Liver (tissue), 9 donors: ENCODE data around the gene TSPO2. TPM values are rescaled to one million over a fixed set of nuclear protein-coding genes. Genes with fewer than 3 reads are reported as not detected.

Experiments
- DNase-seq: peaks from one replicate; pipeline ENCODE4 v3.0.0-alpha.2; 2017; ENCODE audit warnings: low spot score
- H3K27ac ChIP-seq, 2 donors: one replicate each; pipeline ENCODE4 v1.7.0; 2013; ENCODE audit warnings: inconsistent platforms in 2 of 2, low read length in 2 of 2, control low read depth in 1 of 2, low read depth in 1 of 2, mild to moderate bottlenecking in 1 of 2
- H3K27me3 ChIP-seq, 4 donors: one replicate each; pipeline versions ENCODE4 v1.6.1 to v1.7.0; 2013; ENCODE audit warnings: low read length in 3 of 4, inconsistent platforms in 1 of 4, mild to moderate bottlenecking in 1 of 4, moderate library complexity in 1 of 4; ENCODE audit not compliant: control insufficient read depth in 4 of 4, insufficient read depth in 4 of 4
- H3K36me3 ChIP-seq, 4 donors: one replicate each; pipeline versions ENCODE4 v1.6.1 to v1.7.0; 2013; ENCODE audit warnings: low read length in 3 of 4, mild to moderate bottlenecking in 3 of 4, low read depth in 1 of 4, moderate library complexity in 1 of 4; ENCODE audit not compliant: control insufficient read depth in 4 of 4, insufficient read depth in 3 of 4
- H3K4me1 ChIP-seq, 4 donors: one replicate each; pipeline versions ENCODE4 v1.6.1 to v1.7.0; 2013; ENCODE audit warnings: low read length in 3 of 4, mild to moderate bottlenecking in 3 of 4, moderate library complexity in 1 of 4; ENCODE audit not compliant: control insufficient read depth in 4 of 4, insufficient read depth in 4 of 4
- H3K4me3 ChIP-seq, 3 donors: one replicate each; pipeline versions ENCODE4 v1.6.1 to v1.7.0; 2013; ENCODE audit warnings: low read length in 3 of 3, control low read depth in 1 of 3, low read depth in 1 of 3, mild to moderate bottlenecking in 1 of 3
- H3K9ac ChIP-seq, 2 donors: one replicate each; pipeline ENCODE4 v1.7.0; 2013; ENCODE audit warnings: low read length in 2 of 2, mild to moderate bottlenecking in 2 of 2, moderate library complexity in 2 of 2, control low read depth in 1 of 2, low read depth in 1 of 2
- H3K9me3 ChIP-seq, 4 donors: one replicate each; pipeline versions ENCODE4 v1.6.1 to v1.7.0; 2013; ENCODE audit warnings: low read length in 3 of 4; ENCODE audit not compliant: control insufficient read depth in 4 of 4
- EGR1 ChIP-seq, 2 donors: IDR thresholded peaks; 2 replicates each; pipeline ENCODE4 v1.6.1; 2016 to 2018; ENCODE audit warnings: antibody characterized with exemption in 2 of 2, low read depth in 2 of 2
- FOXA1 ChIP-seq: IDR thresholded peaks from 2 replicates; pipeline ENCODE4 v1.6.1; 2016; ENCODE audit warnings: antibody characterized with exemption
- FOXA2 ChIP-seq: IDR thresholded peaks from 2 replicates; pipeline ENCODE4 v1.6.1; 2016; ENCODE audit warnings: antibody characterized with exemption
- GABPA ChIP-seq, 2 donors: IDR thresholded peaks in 1 of 2; conservative IDR thresholded peaks in 1 of 2; 2 replicates each; pipeline ENCODE4 v1.6.1; 2016; ENCODE audit warnings: antibody characterized with exemption in 2 of 2, mild to moderate bottlenecking in 1 of 2, moderate library complexity in 1 of 2
- HNF4A ChIP-seq, 2 donors: conservative IDR thresholded peaks; 2 replicates each; pipeline ENCODE4 v1.6.1; 2016; ENCODE audit warnings: antibody characterized with exemption in 2 of 2, mild to moderate bottlenecking in 2 of 2
- HNF4G ChIP-seq: IDR thresholded peaks from 2 replicates; pipeline ENCODE4 v1.6.1; 2016; ENCODE audit warnings: antibody characterized with exemption
- JUND ChIP-seq, 2 donors: IDR thresholded peaks; 2 replicates each; pipeline ENCODE4 v1.6.1; 2016; ENCODE audit warnings: antibody characterized with exemption in 2 of 2
- NR2F2 ChIP-seq: IDR thresholded peaks from 2 replicates; pipeline ENCODE4 v1.6.1; 2016; ENCODE audit warnings: antibody characterized with exemption
- RAD21 ChIP-seq, 2 donors: IDR thresholded peaks; 2 replicates each; pipeline ENCODE4 v1.6.1; 2016; ENCODE audit warnings: antibody characterized with exemption in 2 of 2, mild to moderate bottlenecking in 2 of 2
- RXRA ChIP-seq, 2 donors: IDR thresholded peaks; 2 replicates each; pipeline ENCODE4 v1.6.1; 2017 to 2018; ENCODE audit warnings: antibody characterized with exemption in 2 of 2, mild to moderate bottlenecking in 1 of 2
- SP1 ChIP-seq: IDR thresholded peaks from 2 replicates; pipeline ENCODE4 v1.6.1; 2018; ENCODE audit warnings: antibody characterized with exemption, mild to moderate bottlenecking
- TAF1 ChIP-seq: conservative IDR thresholded peaks from 2 replicates; pipeline ENCODE4 v1.6.1; 2016; ENCODE audit warnings: antibody characterized with exemption, mild to moderate bottlenecking
- YY1 ChIP-seq: IDR thresholded peaks from 2 replicates; pipeline ENCODE4 v1.6.1; 2016; ENCODE audit warnings: antibody characterized with exemption, mild to moderate bottlenecking
- WGBS: extraction: QIAGEN DNeasy Blood & Tissue Kit; methylation state at CpG from one replicate; pipeline ENCODE4 v1.1.7; 2013; 5-methylcytosine and 5-hydroxymethylcytosine counted together
- polyA plus RNA-seq, 2 donors: library from polyadenylated mRNA; stranded (reverse) in 1 of 2; unstranded in 1 of 2; fragments of 200-250 nt in 1 of 2; fragments of >200 nt in 1 of 2; fragmentation: Nextera tagmentation in 1 of 2; extraction: Ambion mirVana in 1 of 2; gene quantifications; one replicate each; pipeline versions ENCODE4 v1.2.1 to v1.2.3, GENCODE V29; 2013 to 2015
- total RNA-seq, 2 donors: library from RNA; depleted of rRNA; stranded (reverse); fragments of >200 nt; gene quantifications; one replicate each; pipeline ENCODE4 v1.2.3, GENCODE V29; 2014
- TF ChIP-seq, protein P1 (sequence below): IDR thresholded peaks from 2 replicates; pipeline ENCODE4 v1.6.1; 2016; ENCODE audit warnings: antibody characterized with exemption, mild to moderate bottlenecking
- TF ChIP-seq, protein P2 (sequence below): IDR thresholded peaks from 2 replicates; pipeline ENCODE4 v1.6.1; 2016; ENCODE audit warnings: antibody characterized with exemption
- TF ChIP-seq, protein P3 (sequence below): IDR thresholded peaks from 2 replicates; pipeline ENCODE4 v1.6.1; 2016; ENCODE audit warnings: antibody characterized with exemption
- TF ChIP-seq, protein P4 (sequence below): IDR thresholded peaks from 2 replicates; pipeline ENCODE4 v1.6.1; 2016; ENCODE audit warnings: antibody characterized with exemption
- TF ChIP-seq, protein P5 (sequence below): fragments of 150-350 bp; IDR thresholded peaks from 2 replicates; pipeline ENCODE4 v1.5.1; 2017; ENCODE audit warnings: improper control_type of control experiment, low read depth, low read length; ENCODE audit not compliant: missing input control
- donor health status: healthy.
- donor health status: healthy.
- donor health status: healthy.
- donor health status: healthy.
- donor health status: healthy.

Gene TSPO2
- total and polyA plus RNA-seq, 4 donors: 0.25 to 64.9 (median 0.43) TPM

DNA sequence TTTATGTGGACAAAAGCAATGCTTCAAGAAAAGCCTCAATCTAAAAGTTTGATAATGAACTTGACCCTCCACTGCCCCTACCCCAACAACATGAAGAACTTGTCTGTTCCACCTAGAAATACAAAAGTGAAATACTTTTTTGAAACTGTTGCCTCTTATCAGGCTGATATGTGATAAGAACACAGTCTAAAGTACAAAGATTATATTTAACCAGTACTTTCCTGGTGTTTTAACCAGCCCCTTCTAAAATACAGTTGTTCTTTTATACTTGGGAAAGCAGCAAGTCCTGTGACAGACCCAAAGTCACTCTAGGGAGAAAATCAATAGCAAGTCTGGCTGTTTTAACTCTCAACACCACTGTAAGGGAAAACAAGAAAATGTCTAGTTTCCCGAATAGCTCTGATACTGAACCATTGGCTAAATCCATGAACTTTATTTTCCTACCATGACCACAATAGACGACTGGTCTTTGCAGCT lies 23.3 kb downstream of the TSPO2 start:
- Histone ChIP-seq H3K4me3 (no peak overlapping the region), H3K9me3 (no peaks in the 10 kb centered on the region), H3K9ac (peak overlapping the region in 1 of 2 donors; percentile 16), H3K27ac (peak overlapping the region; percentile 61 to 71), H3K36me3 (peaks cover 0 to 10% (median 6%) of the 10 kb centered on the region in 4 donors), H3K4me1 (peaks cover 5 to 37% (median 31%) of the 10 kb centered on the region in 4 donors), H3K27me3 (no peaks in the 10 kb centered on the region)
- 33% methylated on average over 2 of the region's 2 CpGs for WGBS
- no peak for DNase-seq
- peak; percentile 80 for TF ChIP-seq HNF4G
- TF ChIP-seq, protein P1, sequence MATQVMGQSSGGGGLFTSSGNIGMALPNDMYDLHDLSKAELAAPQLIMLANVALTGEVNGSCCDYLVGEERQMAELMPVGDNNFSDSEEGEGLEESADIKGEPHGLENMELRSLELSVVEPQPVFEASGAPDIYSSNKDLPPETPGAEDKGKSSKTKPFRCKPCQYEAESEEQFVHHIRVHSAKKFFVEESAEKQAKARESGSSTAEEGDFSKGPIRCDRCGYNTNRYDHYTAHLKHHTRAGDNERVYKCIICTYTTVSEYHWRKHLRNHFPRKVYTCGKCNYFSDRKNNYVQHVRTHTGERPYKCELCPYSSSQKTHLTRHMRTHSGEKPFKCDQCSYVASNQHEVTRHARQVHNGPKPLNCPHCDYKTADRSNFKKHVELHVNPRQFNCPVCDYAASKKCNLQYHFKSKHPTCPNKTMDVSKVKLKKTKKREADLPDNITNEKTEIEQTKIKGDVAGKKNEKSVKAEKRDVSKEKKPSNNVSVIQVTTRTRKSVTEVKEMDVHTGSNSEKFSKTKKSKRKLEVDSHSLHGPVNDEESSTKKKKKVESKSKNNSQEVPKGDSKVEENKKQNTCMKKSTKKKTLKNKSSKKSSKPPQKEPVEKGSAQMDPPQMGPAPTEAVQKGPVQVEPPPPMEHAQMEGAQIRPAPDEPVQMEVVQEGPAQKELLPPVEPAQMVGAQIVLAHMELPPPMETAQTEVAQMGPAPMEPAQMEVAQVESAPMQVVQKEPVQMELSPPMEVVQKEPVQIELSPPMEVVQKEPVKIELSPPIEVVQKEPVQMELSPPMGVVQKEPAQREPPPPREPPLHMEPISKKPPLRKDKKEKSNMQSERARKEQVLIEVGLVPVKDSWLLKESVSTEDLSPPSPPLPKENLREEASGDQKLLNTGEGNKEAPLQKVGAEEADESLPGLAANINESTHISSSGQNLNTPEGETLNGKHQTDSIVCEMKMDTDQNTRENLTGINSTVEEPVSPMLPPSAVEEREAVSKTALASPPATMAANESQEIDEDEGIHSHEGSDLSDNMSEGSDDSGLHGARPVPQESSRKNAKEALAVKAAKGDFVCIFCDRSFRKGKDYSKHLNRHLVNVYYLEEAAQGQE: peak; percentile 17
- peak in 1 of 2 donors; percentile 36 for TF ChIP-seq RAD21 (IDR thresholded peaks at IDR 0.05)
- TF ChIP-seq, protein P2, sequence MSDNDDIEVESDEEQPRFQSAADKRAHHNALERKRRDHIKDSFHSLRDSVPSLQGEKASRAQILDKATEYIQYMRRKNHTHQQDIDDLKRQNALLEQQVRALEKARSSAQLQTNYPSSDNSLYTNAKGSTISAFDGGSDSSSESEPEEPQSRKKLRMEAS: peak; percentile 30
- TF ChIP-seq, protein P3, sequence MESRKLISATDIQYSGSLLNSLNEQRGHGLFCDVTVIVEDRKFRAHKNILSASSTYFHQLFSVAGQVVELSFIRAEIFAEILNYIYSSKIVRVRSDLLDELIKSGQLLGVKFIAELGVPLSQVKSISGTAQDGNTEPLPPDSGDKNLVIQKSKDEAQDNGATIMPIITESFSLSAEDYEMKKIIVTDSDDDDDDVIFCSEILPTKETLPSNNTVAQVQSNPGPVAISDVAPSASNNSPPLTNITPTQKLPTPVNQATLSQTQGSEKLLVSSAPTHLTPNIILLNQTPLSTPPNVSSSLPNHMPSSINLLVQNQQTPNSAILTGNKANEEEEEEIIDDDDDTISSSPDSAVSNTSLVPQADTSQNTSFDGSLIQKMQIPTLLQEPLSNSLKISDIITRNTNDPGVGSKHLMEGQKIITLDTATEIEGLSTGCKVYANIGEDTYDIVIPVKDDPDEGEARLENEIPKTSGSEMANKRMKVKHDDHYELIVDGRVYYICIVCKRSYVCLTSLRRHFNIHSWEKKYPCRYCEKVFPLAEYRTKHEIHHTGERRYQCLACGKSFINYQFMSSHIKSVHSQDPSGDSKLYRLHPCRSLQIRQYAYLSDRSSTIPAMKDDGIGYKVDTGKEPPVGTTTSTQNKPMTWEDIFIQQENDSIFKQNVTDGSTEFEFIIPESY: no peak
- TF ChIP-seq RXRA (IDR thresholded peaks at IDR 0.05): peak; percentile 49 to 57
- TF ChIP-seq FOXA1: no peak
- TF ChIP-seq, protein P4, sequence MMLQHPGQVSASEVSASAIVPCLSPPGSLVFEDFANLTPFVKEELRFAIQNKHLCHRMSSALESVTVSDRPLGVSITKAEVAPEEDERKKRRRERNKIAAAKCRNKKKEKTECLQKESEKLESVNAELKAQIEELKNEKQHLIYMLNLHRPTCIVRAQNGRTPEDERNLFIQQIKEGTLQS: no peak
- TF ChIP-seq YY1: no peak
- TF ChIP-seq EGR1 (IDR thresholded peaks at IDR 0.05; ENCODE audit: low read depth in 2 of 2): no peak
- no peak for TF ChIP-seq NR2F2
- peak; percentile 77 for TF ChIP-seq SP1
- TF ChIP-seq GABPA (IDR thresholded peaks at IDR 0.05 in 1 of 2, conservative IDR thresholded peaks at IDR 0.05 in 1 of 2): no peak
- TF ChIP-seq HNF4A (conservative IDR thresholded peaks at IDR 0.05): peak; percentile 84 to 90
- TF ChIP-seq FOXA2: no peak
- TF ChIP-seq, protein P5, sequence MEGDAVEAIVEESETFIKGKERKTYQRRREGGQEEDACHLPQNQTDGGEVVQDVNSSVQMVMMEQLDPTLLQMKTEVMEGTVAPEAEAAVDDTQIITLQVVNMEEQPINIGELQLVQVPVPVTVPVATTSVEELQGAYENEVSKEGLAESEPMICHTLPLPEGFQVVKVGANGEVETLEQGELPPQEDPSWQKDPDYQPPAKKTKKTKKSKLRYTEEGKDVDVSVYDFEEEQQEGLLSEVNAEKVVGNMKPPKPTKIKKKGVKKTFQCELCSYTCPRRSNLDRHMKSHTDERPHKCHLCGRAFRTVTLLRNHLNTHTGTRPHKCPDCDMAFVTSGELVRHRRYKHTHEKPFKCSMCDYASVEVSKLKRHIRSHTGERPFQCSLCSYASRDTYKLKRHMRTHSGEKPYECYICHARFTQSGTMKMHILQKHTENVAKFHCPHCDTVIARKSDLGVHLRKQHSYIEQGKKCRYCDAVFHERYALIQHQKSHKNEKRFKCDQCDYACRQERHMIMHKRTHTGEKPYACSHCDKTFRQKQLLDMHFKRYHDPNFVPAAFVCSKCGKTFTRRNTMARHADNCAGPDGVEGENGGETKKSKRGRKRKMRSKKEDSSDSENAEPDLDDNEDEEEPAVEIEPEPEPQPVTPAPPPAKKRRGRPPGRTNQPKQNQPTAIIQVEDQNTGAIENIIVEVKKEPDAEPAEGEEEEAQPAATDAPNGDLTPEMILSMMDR: no peak
- TF ChIP-seq TAF1: no peak
- peak; percentile 49 to 58 for TF ChIP-seq JUND (IDR thresholded peaks at IDR 0.05)
